Spinal cord (tissue), 10 donors: ENCODE measurements around the gene AXIN2. TPM values are rescaled to one million over a fixed set of nuclear protein-coding genes. Genes with fewer than 3 reads are reported as not detected.

Experiments used
- DNase-seq, 6 donors: peaks; one replicate each; pipeline versions ENCODE4 v3.0.0 to v3.0.0-alpha.2; 2013 to 2015; ENCODE audit warnings: low spot score in 6 of 6, low read depth in 4 of 6
- H3K27ac ChIP-seq: one replicate; pipeline ENCODE4 v1.5.1; 2013; ENCODE audit warnings: low read depth, low read length, control low read depth
- H3K27me3 ChIP-seq: one replicate; pipeline ENCODE4 v1.6.1; 2013; ENCODE audit warnings: low read length; ENCODE audit not compliant: control insufficient read depth, insufficient read depth
- H3K36me3 ChIP-seq: one replicate; pipeline ENCODE4 v1.6.1; 2013; ENCODE audit warnings: low read length; ENCODE audit not compliant: control insufficient read depth, insufficient read depth
- H3K4me1 ChIP-seq: one replicate; pipeline ENCODE4 v1.6.1; 2013; ENCODE audit warnings: low read length; ENCODE audit not compliant: control insufficient read depth, insufficient read depth
- H3K4me3 ChIP-seq: one replicate; pipeline ENCODE4 v1.5.1; 2013; ENCODE audit warnings: low read depth, low read length, control low read depth
- H3K9me3 ChIP-seq: one replicate; pipeline ENCODE4 v1.6.1; 2013; ENCODE audit warnings: low read length; ENCODE audit not compliant: control insufficient read depth, insufficient read depth
- WGBS: methylation state at CpG from one replicate; pipeline ENCODE4 v1.1.5; 2013; ENCODE audit warnings: missing lambda C conversion rate; ENCODE audit not compliant: insufficient coverage; 5-methylcytosine and 5-hydroxymethylcytosine counted together
- polyA plus RNA-seq, 2 donors: library from polyadenylated mRNA; unstranded; fragments of 120-200 nt; gene quantifications; one replicate each; pipeline ENCODE4 v1.2.1, GENCODE V29; 2013; ENCODE audit not compliant: insufficient read length in 2 of 2
- total RNA-seq, 2 donors: library from RNA; depleted of rRNA in 1 of 2; stranded (reverse); fragments of 120-200 nt in 1 of 2; fragments of >200 nt in 1 of 2; gene quantifications; one replicate each; pipeline versions ENCODE4 v1.2.3 to v1.2.4, GENCODE V29; 2013 to 2014
- donor health status: healthy.

Gene AXIN2
- total and polyA plus RNA-seq, 4 donors: 17.4 to 51.4 (median 33.4) TPM

GRCh38 chr17:65556910-65557348 lies 4.5 kb downstream of the AXIN2 start:
- Histone ChIP-seq H3K4me3 (no peak overlapping the region), H3K9me3 (no peaks in the 10 kb centered on the region), H3K36me3 (peaks cover 17% of the 10 kb centered on the region), H3K27ac (no peak overlapping the region), H3K4me1 (peaks cover 24% of the 10 kb centered on the region), H3K27me3 (no peaks in the 10 kb centered on the region)
- no peak for DNase-seq
- 0% methylated on average over 1 of the region's 4 CpGs for WGBS

- no peak overlapping the region for H3K27ac ChIP-seq
- peaks cover 26% of the 10 kb centered on the region for H3K4me1 ChIP-seq
- 32% methylated on average over 13 of the region's 17 CpGs for WGBS
- no peak overlapping the region for H3K4me3 ChIP-seq
- H3K27me3 ChIP-seq: no peaks in the 10 kb centered on the region
- H3K36me3 ChIP-seq: peaks cover 19% of the 10 kb centered on the region
- H3K9me3 ChIP-seq: no peaks in the 10 kb centered on the region
- peak in 2 of 6 donors; percentile 87 to 89 for DNase-seq
These were observed 5.2 kb downstream of the AXIN2 start for GRCh38 chr17:65556014-65556909.

- Histone ChIP-seq H3K4me3 (no peak overlapping the region), H3K4me1 (peaks cover 42% of the 10 kb centered on the region), H3K27me3 (no peaks in the 10 kb centered on the region), H3K36me3 (peaks cover 26% of the 10 kb centered on the region), H3K27ac (no peak overlapping the region), H3K9me3 (no peaks in the 10 kb centered on the region)
- WGBS: 14% methylated on average over 15 of the region's 18 CpGs
- DNase-seq: peak in 2 of 6 donors; percentile 35 to 55
These were observed 6.8 kb downstream of the AXIN2 start for GRCh38 chr17:65554553-65555223.

- Histone ChIP-seq H3K4me1 (peaks cover 50% of the 10 kb centered on the region), H3K36me3 (peaks cover 34% of the 10 kb centered on the region), H3K4me3 (no peak overlapping the region), H3K27me3 (no peaks in the 10 kb centered on the region), H3K27ac (no peak overlapping the region), H3K9me3 (no peaks in the 10 kb centered on the region)
- WGBS: 14% methylated on average over 6 of the region's 10 CpGs
- DNase-seq: peak in 2 of 6 donors; percentile 46 to 74
These were observed 7.5 kb downstream of the AXIN2 start for GRCh38 chr17:65553646-65554552.

- Histone ChIP-seq H3K4me1 (peaks cover 51% of the 10 kb centered on the region), H3K36me3 (peaks cover 31% of the 10 kb centered on the region), H3K4me3 (no peak overlapping the region), H3K9me3 (no peaks in the 10 kb centered on the region), H3K27ac (no peak overlapping the region), H3K27me3 (no peaks in the 10 kb centered on the region)
- DNase-seq: no peak
- 75% methylated on average over 4 of the region's 6 CpGs for WGBS
These were observed 8.3 kb downstream of the AXIN2 start for GRCh38 chr17:65553009-65553645.

- H3K4me1 ChIP-seq: peaks cover 49% of the 10 kb centered on the region
- no peaks in the 10 kb centered on the region for H3K27me3 ChIP-seq
- no peak overlapping the region for H3K27ac ChIP-seq
- DNase-seq: no peak
- no peaks in the 10 kb centered on the region for H3K9me3 ChIP-seq
- WGBS: 64% methylated on average over 4 of the region's 4 CpGs
- H3K36me3 ChIP-seq: peaks cover 31% of the 10 kb centered on the region
- H3K4me3 ChIP-seq: no peak overlapping the region
These were observed 9.2 kb downstream of the AXIN2 start for GRCh38 chr17:65552214-65552613.

- WGBS: 66% methylated on average over 5 of the region's 9 CpGs
- H3K9me3 ChIP-seq: no peaks in the 10 kb centered on the region
- H3K4me1 ChIP-seq: peaks cover 55% of the 10 kb centered on the region
- no peaks in the 10 kb centered on the region for H3K27me3 ChIP-seq
- DNase-seq: no peak
- H3K4me3 ChIP-seq: no peak overlapping the region
- H3K27ac ChIP-seq: peak overlapping the region; percentile 54
- peaks cover 32% of the 10 kb centered on the region for H3K36me3 ChIP-seq
These were observed 10.0 kb downstream of the AXIN2 start for GRCh38 chr17:65551267-65552040.

- no peaks in the 10 kb centered on the region for H3K27me3 ChIP-seq
- no peak overlapping the region for H3K4me3 ChIP-seq
- no peaks in the 10 kb centered on the region for H3K9me3 ChIP-seq
- peaks cover 62% of the 10 kb centered on the region for H3K4me1 ChIP-seq
- H3K27ac ChIP-seq: peak overlapping the region; percentile 54
- 63% methylated on average over 1 of the region's 4 CpGs for WGBS
- DNase-seq: no peak
- H3K36me3 ChIP-seq: peaks cover 28% of the 10 kb centered on the region
These were observed 10.7 kb downstream of the AXIN2 start for GRCh38 chr17:65550758-65551157.
